Occipital lobe (tissue), 2 donors: ENCODE measurements around the gene GPS2. TPM values are rescaled to one million over a fixed set of nuclear protein-coding genes. Genes with fewer than 3 reads are reported as not detected.

ENCODE experiments used
- DNase-seq: peaks from one replicate; lab custom pipeline; 2025; lab: John Stamatoyannopoulos, UW
- total RNA-seq: library from RNA; depleted of rRNA; stranded (reverse); fragments of >200 nt; gene quantifications from one replicate; pipeline ENCODE4 v1.2.3, GENCODE V29; 2014

GPS2 gene
- total RNA-seq: 29.5 TPM

- peak; percentile 86 for DNase-seq
These were observed at the start of gene GPS2 for GRCh38 chr17:7314719-7315569. Gene GPS2 (minus strand): TSS chr17:7315360. CDS start chr17:7315052, 308 bp downstream.

GRCh38 chr17:7363311-7363710, 48.2 kb upstream of the GPS2 start:
- DNase-seq: no peak

DNA sequence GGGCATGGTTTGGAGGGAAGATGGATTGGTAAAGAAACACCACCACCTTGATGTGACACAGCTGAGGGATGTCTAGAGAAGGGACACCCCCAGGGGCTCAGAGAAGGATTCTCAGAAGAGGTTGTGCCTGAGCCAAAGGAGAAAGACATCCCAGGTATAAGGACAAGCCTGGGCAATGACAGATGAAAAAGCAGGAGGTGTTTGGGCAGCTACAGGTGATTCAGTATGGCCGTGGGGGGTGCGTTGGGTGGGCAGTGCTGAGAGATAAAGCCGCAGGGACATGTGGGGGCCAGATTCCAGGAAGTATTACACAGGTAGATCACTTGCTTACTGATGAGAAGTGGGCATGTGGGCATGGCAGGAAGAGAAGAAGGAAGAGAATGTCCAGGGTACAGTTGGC, 46.7 kb upstream of the GPS2 start:
- no peak for DNase-seq

- no peak for DNase-seq
These were observed 42.2 kb upstream of the GPS2 start for GRCh38 chr17:7357381-7357780.

DNA sequence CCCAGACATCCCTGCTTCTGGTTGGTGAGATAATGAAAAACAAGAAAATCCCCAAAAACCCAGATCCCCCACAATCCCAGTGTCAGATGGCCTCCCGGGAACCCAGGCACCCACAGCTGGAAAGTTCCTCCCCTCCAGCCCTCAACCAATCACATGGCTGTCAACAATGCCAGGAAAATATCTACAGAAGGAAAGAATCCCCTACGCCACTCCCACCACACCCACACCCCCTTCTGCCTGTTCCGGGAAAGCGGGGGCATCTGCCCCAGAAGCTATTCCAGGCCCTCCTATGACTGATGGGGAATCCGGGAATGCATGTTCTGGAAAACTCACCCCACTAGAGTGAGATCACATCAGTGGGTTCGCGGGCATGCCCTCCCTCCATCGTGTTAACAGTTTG, 41.6 kb upstream of the GPS2 start:
- no peak for DNase-seq

DNA sequence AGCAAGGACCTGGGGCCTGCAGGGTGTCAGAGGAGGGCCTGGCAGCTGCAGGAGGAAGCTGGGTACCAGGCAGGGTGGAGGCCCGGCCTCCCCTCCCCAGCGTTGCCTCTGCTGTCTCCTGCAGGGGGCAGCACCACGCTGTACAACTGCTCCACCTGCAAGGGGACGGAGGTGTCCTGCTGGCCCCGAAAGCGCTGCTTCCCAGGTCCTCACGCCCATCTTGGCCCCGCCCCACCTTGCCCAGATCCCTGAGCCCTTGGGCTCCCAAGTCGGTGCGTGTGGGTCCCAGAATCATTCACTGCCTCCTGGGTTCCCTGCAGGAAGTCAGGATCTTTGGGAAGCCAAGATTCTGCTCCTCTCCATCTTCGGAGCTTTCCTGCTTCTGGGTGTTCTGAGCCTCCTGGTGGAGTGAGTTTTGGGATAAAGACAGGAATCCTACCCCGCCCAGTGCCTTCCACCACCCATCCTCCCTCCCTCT, 41.0 kb upstream of the GPS2 start:
- peak; percentile 39 for DNase-seq

- DNase-seq: no peak
These were observed 40.4 kb upstream of the GPS2 start for GRCh38 chr17:7355573-7355972.

DNA sequence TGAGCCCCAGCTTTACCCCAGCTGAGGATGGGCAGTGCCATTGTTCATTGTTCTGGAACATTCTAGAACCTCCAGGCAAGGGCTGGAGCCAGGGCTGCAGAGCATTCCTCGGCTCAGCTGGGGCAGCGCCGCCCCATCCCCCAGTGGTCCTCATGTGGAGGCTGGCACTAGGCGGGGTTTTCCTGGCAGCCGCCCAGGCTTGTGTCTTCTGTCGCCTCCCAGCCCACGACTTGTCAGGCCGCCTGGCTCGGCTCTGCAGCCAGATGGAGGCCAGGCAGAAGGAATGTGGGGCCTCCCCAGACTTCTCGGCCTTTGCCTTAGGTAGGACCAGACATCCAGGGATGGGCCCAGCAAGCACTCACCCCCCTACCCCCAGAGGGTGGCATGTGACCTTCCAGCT, 39.9 kb upstream of the GPS2 start, which contains the start of gene TMEM95:
Gene TMEM95, plus strand, starts transcription at position 104 of the 400 bp plus-strand sequence. Its CDS starts 49 bp downstream, at position 153.
- DNase-seq: peak; percentile 22

DNA sequence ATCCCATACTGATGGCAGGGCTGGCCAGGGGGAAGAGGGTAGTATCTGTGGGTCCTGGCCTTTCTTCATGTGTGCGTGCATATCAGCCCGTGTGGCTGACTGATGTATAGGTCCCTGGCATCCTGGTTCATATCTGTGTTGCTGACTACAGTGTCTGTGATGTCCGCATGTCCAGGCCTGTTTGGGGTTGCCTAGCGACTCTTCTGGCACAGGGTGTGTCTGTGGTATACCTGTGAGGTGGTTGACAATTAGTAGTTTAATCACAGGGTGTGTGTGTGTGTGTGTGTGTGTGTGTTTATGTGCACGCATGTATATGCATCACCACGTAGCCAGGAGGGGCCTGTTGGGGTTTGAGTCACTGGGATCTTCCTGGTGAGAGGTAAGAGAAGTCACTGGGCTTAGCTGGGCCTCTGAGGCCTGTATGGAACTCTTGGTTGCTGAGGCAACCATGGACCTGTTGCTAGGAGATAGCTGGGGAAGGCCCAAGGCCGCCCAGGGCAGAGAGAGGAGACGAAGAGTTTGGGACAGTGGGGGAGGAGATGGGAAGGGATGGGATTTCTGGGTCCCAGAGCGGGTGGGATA, 39.2 kb upstream of the GPS2 start:
- DNase-seq: no peak

- no peak for DNase-seq
These were observed 37.9 kb upstream of the GPS2 start for GRCh38 chr17:7352910-7353635.

- DNase-seq: no peak
These were observed 37.3 kb upstream of the GPS2 start for GRCh38 chr17:7352503-7352889.

DNA sequence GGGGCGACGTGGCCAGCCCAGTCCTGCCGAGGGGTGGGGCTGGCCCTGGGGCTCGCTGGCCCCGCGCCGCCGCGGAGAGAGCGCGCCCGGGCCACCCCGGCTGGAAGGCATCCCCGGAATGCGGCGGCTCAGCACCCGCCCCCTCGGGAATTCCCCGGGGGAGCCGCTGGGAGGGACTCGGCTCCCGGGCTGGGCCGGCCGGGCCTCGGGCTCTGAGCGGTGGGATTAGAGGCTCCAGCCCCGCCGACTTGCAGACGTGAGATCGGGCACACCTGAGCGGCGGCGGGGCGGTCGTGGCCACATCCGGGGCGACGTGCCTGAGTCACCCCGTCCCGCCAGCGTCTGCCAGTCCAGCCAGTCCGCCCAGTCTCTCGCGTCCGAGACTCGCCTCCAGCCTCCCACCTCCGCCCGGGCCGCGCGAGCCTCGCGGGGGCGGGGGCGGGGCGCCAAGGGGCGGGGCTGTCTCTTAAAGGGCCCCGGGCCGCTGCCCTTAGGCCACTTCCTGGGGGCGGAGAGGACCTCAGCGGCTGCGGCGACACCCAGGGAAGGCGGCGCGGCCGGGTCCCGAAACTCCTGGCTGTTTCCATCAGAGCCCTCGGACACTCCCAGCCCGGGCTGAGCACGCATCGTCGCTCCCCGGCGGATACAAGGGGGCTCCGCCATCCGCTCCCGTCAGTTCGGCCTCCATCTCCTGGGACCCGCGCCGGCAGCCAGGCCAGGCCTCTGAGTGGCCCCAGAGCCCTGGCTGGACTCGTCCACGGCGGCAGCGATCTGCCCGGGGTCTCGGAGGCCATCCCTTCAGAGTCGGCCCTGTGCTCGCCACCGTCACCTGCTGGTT, 36.7 kb upstream of the GPS2 start, which contains the start of gene KCTD11:
Gene KCTD11, plus strand, starts transcription at position 498 of the 838 bp plus-strand sequence.
- DNase-seq: peak; percentile 81

DNA sequence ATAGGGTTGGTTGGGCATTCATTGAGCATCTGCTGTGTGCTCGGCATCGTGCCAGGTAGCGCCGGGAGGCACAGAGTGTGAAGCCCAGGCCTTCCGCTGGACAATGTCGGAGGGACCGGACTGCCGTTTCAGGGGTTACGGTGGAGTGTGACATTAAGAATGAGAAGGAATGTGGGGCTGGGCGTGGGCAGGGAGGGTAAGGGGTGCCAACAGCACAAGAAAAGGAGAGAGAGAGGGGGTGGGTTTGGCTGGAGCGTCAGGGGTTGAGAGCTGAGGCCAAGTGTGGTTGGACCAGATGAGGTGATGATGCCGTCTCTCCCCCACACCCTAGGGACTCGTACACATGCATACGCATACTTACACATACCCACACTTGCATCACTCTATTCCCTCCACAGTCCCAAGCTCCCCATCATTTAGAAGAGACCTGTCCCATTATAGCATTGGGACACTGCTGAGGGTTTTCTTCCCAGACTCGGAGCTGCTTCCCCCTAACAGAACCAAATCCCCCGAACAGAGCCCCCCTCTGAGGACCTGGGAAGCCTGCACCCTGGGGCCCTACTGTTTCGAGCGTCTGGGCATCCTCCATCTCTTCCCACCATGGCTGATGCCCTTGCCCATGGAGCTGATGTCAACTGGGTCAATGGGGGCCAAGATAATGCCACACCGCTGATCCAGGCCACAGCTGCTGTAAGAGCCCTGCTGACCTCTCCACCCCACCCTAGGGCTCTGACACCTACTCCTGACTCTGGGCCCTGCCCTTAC, 33.5 kb upstream of the GPS2 start:
- no peak for DNase-seq

DNA sequence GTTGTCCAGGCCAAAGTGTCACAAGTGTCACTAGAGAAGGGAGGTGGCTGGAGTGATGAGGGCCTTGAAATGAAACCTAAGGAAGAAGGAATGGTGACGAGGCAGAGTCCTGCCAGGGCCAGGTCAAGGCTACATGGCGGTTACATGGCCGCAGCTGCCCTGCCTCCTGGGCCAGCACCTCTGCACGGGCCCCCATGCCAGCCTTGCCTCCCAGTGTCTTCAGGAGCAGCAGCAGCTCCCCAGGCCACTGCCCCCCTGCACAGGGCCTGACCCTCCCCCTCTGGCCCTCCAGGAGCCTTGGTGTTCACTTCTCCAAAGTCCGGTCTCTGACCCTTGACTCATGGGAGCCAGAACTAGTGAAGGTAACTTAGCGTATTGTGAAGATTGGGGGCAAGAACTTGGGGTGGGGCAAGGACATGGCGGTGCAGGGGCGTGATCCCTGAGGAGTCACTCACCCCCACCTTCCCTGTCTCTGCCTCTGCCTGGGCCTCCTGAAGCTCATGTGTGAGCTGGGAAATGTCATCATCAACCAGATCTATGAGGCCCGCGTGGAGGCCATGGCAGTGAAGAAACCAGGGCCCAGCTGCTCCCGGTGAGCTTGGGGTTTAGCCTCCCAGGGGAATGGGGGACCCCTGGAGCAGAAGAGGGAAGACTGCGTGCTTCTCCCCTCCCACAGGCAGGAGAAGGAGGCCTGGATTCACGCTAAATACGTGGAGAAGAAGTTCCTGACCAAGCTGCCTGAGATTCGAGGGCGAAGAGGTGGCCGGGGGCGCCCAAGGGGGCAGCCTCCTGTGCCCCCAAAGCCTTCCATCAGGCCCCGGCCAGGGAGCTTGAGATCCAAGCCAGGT, 32.7 kb upstream of the GPS2 start:
- no peak for DNase-seq

DNA sequence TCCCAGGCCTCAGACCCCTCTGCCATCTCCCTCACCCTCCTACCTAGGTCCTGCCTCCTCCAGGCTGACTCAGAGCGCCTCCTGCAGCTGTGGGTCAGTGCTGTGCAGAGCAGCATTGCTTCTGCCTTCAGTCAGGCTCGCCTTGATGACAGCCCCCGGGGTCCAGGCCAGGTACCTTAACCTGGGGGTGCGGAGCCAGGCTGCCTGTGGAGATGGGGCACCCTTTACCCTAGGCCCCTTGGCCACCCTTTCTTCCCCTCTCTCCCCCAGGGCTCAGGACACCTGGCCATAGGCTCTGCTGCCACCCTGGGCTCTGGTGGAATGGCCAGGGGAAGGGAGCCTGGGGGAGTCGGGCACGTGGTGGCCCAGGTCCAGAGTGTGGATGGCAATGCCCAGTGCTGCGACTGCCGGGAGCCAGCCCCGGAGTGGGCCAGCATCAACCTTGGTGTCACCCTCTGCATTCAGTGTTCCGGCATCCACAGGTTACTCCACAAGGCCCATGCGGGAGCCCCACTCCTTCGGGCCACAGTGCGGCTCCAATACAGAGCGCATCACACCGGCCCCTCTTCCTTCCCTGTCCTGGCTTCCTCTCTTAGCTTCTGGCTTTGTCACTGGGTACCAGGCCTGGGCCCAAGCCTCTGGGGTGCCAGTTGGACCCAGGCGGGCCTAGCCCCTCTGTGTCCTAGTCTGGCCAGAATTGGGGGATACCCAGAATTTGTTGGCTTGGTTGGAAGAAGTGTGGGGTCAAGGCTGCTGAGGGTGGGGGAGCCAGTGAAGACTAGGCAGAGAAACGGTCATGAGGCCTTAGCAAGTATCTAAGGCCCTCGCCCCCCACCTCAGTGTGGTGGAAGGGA, 31.8 kb upstream of the GPS2 start:
- no peak for DNase-seq

- DNase-seq: no peak
These were observed 28.1 kb upstream of the GPS2 start for GRCh38 chr17:7343250-7343649.

DNA sequence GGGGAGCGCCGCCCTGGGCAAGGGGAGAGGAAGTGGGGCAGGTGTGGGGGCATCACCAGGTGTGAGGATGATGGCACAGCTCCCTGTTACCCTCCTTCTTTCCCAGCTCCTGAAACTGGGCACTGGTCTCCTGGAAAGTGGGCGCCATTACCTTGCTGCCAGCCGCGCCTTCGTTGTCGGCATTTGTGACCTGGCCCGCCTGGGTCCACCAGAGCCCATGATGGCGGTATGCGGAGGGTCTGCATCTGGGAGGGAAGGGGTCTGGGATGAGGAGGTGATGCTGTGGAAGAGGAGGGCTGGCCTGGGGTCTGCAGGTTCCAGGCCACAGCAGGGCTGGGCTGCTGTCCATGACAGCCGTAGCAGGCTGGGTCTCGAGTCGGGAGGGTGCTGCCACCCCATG, 26.7 kb upstream of the GPS2 start:
- no peak for DNase-seq

- DNase-seq: no peak
These were observed 25.0 kb upstream of the GPS2 start for GRCh38 chr17:7340179-7340578.
